Activated CD4-positive, alpha-beta T cell treated with anti-CD3 and anti-CD28 coated beads, Interleukin-2, amount 10 ng/mL, durations not matched to agents 24 days and 14 days (primary cell): Measurements from ENCODE around the gene LCE6A. TPM values are rescaled to one million over a fixed set of nuclear protein-coding genes. Genes with fewer than 3 reads are reported as not detected.
A peak's percentile ranks its signal among the peaks of the same experiment; 100 is the strongest.

Experiments used
- DNase-seq: peaks from one replicate; pipeline ENCODE4 v3.0.0; 2022
- H3K27ac Mint-ChIP-seq: one replicate; pipeline ENCODE4 v1.8.0; 2022; ENCODE audit warnings: mild to moderate bottlenecking, mixed read lengths
- H3K27me3 Mint-ChIP-seq: one replicate; pipeline ENCODE4 v1.8.0; 2022; ENCODE audit warnings: mixed read lengths
- H3K36me3 Mint-ChIP-seq: one replicate; pipeline ENCODE4 v1.8.0; 2022; ENCODE audit warnings: low read depth, mild to moderate bottlenecking, mixed read lengths
- H3K4me1 Mint-ChIP-seq: one replicate; pipeline ENCODE4 v1.8.0; 2021; ENCODE audit warnings: mixed read lengths
- H3K4me3 Mint-ChIP-seq: one replicate; pipeline ENCODE4 v1.8.0; 2022; ENCODE audit warnings: mild to moderate bottlenecking, moderate library complexity, mixed read lengths
- H3K9me3 Mint-ChIP-seq: one replicate; pipeline ENCODE4 v1.8.0; 2021; ENCODE audit warnings: mixed read lengths
- intact Hi-C: fragments of 100-400 bp; cut with micrococcal nuclease; formaldehyde crosslinking; loops from one replicate; pipeline ENCODE4 v1.15.1; 2023
- total RNA-seq: library from RNA; stranded (reverse); gene quantifications from 2 replicates; pipeline ENCODE4 v1.2.3, GENCODE V29; 2022

LCE6A gene
- total RNA-seq, 1 donor from 2014 or later: not detected

- intact Hi-C loops: no loop called here
- Mint-ChIP-seq H3K27me3 (no peaks in the 10 kb centered on the region), H3K27ac (no peak overlapping the region), H3K4me1 (no peaks in the 10 kb centered on the region), H3K36me3 (no peaks in the 10 kb centered on the region), H3K9me3 (no peaks in the 10 kb centered on the region), H3K4me3 (no peak overlapping the region)
- DNase-seq: no peak
Observed at GRCh38 chr1:152860129-152860528, 17.5 kb downstream of the LCE6A start.

- Mint-ChIP-seq H3K9me3 (no peaks in the 10 kb centered on the region), H3K4me3 (no peak overlapping the region), H3K36me3 (no peaks in the 10 kb centered on the region), H3K4me1 (no peaks in the 10 kb centered on the region), H3K27me3 (no peaks in the 10 kb centered on the region), H3K27ac (no peak overlapping the region)
- intact Hi-C loops: no loop called here
- DNase-seq: no peak
Observed at GRCh38 chr1:152861374-152861773, 18.7 kb downstream of the LCE6A start.

GRCh38 chr1:152864443-152864842 is 21.8 kb downstream of the LCE6A start:
- no peak for DNase-seq
- Mint-ChIP-seq H3K4me1 (no peaks in the 10 kb centered on the region), H3K27ac (no peak overlapping the region), H3K9me3 (no peaks in the 10 kb centered on the region), H3K36me3 (no peaks in the 10 kb centered on the region), H3K4me3 (no peak overlapping the region), H3K27me3 (no peaks in the 10 kb centered on the region)
- intact Hi-C loops: no loop called here

GRCh38 chr1:152866321-152866720 is 23.7 kb downstream of the LCE6A start:
- H3K27me3 Mint-ChIP-seq: no peaks in the 10 kb centered on the region
- no peaks in the 10 kb centered on the region for H3K36me3 Mint-ChIP-seq
- DNase-seq: no peak
- no peaks in the 10 kb centered on the region for H3K4me1 Mint-ChIP-seq
- H3K4me3 Mint-ChIP-seq: no peak overlapping the region
- H3K27ac Mint-ChIP-seq: no peak overlapping the region
- no peaks in the 10 kb centered on the region for H3K9me3 Mint-ChIP-seq
- intact Hi-C loops: no loop called here

- Mint-ChIP-seq H3K4me3 (no peak overlapping the region), H3K4me1 (no peaks in the 10 kb centered on the region), H3K36me3 (no peaks in the 10 kb centered on the region), H3K27ac (no peak overlapping the region), H3K9me3 (no peaks in the 10 kb centered on the region), H3K27me3 (no peaks in the 10 kb centered on the region)
- DNase-seq: peak; percentile 88
- intact Hi-C loops: loop anchor here (1.0 kb wide), 1 partner anchor 353 kb away; no protein-coding TSS in a partner anchor
Observed at GRCh38 chr1:152869808-152870419, 27.3 kb downstream of the LCE6A start.

- Mint-ChIP-seq H3K36me3 (no peaks in the 10 kb centered on the region), H3K27me3 (no peaks in the 10 kb centered on the region), H3K4me1 (no peaks in the 10 kb centered on the region), H3K27ac (no peak overlapping the region), H3K9me3 (no peaks in the 10 kb centered on the region), H3K4me3 (no peak overlapping the region)
- intact Hi-C loops: loop anchor here (1.0 kb wide), 1 partner anchor 352 kb away; no protein-coding TSS in a partner anchor
- peak; percentile 65 for DNase-seq
Observed at GRCh38 chr1:152870831-152871730, 28.4 kb downstream of the LCE6A start.

- DNase-seq: peak; percentile 18
- peaks cover 3% of the 10 kb centered on the region for H3K27me3 Mint-ChIP-seq
- H3K4me1 Mint-ChIP-seq: no peaks in the 10 kb centered on the region
- H3K4me3 Mint-ChIP-seq: no peak overlapping the region
- H3K9me3 Mint-ChIP-seq: no peaks in the 10 kb centered on the region
- H3K27ac Mint-ChIP-seq: no peak overlapping the region
- intact Hi-C loops: no loop called here
- H3K36me3 Mint-ChIP-seq: no peaks in the 10 kb centered on the region
Observed at GRCh38 chr1:152871731-152872126, 29.1 kb downstream of the LCE6A start.

GRCh38 chr1:152873495-152873894 is 30.8 kb downstream of the LCE6A start:
- peaks cover 3% of the 10 kb centered on the region for H3K9me3 Mint-ChIP-seq
- intact Hi-C loops: no loop called here
- no peaks in the 10 kb centered on the region for H3K4me1 Mint-ChIP-seq
- H3K27me3 Mint-ChIP-seq: peaks cover 7% of the 10 kb centered on the region
- no peaks in the 10 kb centered on the region for H3K36me3 Mint-ChIP-seq
- DNase-seq: no peak
- H3K27ac Mint-ChIP-seq: no peak overlapping the region
- no peak overlapping the region for H3K4me3 Mint-ChIP-seq

- no peak overlapping the region for H3K4me3 Mint-ChIP-seq
- intact Hi-C loops: no loop called here
- H3K9me3 Mint-ChIP-seq: peaks cover 3% of the 10 kb centered on the region
- no peak for DNase-seq
- H3K36me3 Mint-ChIP-seq: no peaks in the 10 kb centered on the region
- peaks cover 7% of the 10 kb centered on the region for H3K27me3 Mint-ChIP-seq
- peaks cover 3% of the 10 kb centered on the region for H3K4me1 Mint-ChIP-seq
- no peak overlapping the region for H3K27ac Mint-ChIP-seq
Observed at GRCh38 chr1:152876827-152877226, 34.2 kb downstream of the LCE6A start.

- Mint-ChIP-seq H3K4me3 (no peak within 1 kb of the TSS), H3K36me3 (no peaks in the 10 kb centered on the region), H3K9me3 (peaks cover 3% of the 10 kb centered on the region), H3K4me1 (peaks cover 3% of the 10 kb centered on the region), H3K27me3 (peaks cover 7% of the 10 kb centered on the region), H3K27ac (no peak within 1 kb of the TSS)
- peak; percentile 58 for DNase-seq
- intact Hi-C loops: no loop called here
Observed at GRCh38 chr1:152878042-152878441, 35.4 kb downstream of the LCE6A start, which contains the start of gene SMCP. SMCP (plus strand) TSS chr1:152878322; CDS start chr1:152884423, 6,101 bp downstream.

GRCh38 chr1:152879559-152880198 is 37.0 kb downstream of the LCE6A start:
- no peak for DNase-seq
- intact Hi-C loops: no loop called here
- peaks cover 7% of the 10 kb centered on the region for H3K27me3 Mint-ChIP-seq
- peaks cover 3% of the 10 kb centered on the region for H3K9me3 Mint-ChIP-seq
- no peak overlapping the region for H3K27ac Mint-ChIP-seq
- no peak overlapping the region for H3K4me3 Mint-ChIP-seq
- H3K36me3 Mint-ChIP-seq: no peaks in the 10 kb centered on the region
- H3K4me1 Mint-ChIP-seq: peaks cover 3% of the 10 kb centered on the region

GRCh38 chr1:152880316-152880715 is 37.7 kb downstream of the LCE6A start:
- H3K9me3 Mint-ChIP-seq: peaks cover 3% of the 10 kb centered on the region
- H3K27me3 Mint-ChIP-seq: peaks cover 7% of the 10 kb centered on the region
- no peaks in the 10 kb centered on the region for H3K36me3 Mint-ChIP-seq
- H3K4me1 Mint-ChIP-seq: peaks cover 3% of the 10 kb centered on the region
- no peak for DNase-seq
- intact Hi-C loops: no loop called here
- H3K27ac Mint-ChIP-seq: no peak overlapping the region
- no peak overlapping the region for H3K4me3 Mint-ChIP-seq

GRCh38 chr1:152880907-152881306 is 38.3 kb downstream of the LCE6A start:
- Mint-ChIP-seq H3K27me3 (peaks cover 10% of the 10 kb centered on the region), H3K4me3 (no peak overlapping the region), H3K4me1 (peaks cover 3% of the 10 kb centered on the region), H3K27ac (no peak overlapping the region), H3K36me3 (no peaks in the 10 kb centered on the region), H3K9me3 (peaks cover 3% of the 10 kb centered on the region)
- DNase-seq: peak; percentile 43
- intact Hi-C loops: no loop called here

- Mint-ChIP-seq H3K27ac (no peak overlapping the region), H3K27me3 (peaks cover 3% of the 10 kb centered on the region), H3K4me3 (no peak overlapping the region), H3K4me1 (peaks cover 3% of the 10 kb centered on the region), H3K36me3 (no peaks in the 10 kb centered on the region), H3K9me3 (no peaks in the 10 kb centered on the region)
- peak; percentile 25 for DNase-seq
- intact Hi-C loops: no loop called here
Observed at GRCh38 chr1:152884085-152884484, 41.4 kb downstream of the LCE6A start.
